Mesothelial cell of epicardium (in vitro differentiated cells): Measurements from ENCODE around the gene CES2. TPM values are rescaled to one million over a fixed set of nuclear protein-coding genes. Genes with fewer than 3 reads are reported as not detected.

Experiments used
- DNase-seq, 2 experiments: peaks; one replicate each; pipeline ENCODE4 v3.0.0; 2021; ENCODE audit warnings: low spot score in 2 of 2; ENCODE audit not compliant: unreplicated experiment in 2 of 2
- H3K27ac Mint-ChIP-seq: 2 replicates; pipeline ENCODE4 v1.8.0; 2021; ENCODE audit warnings: mixed read lengths
- H3K27me3 Mint-ChIP-seq: 2 replicates; pipeline ENCODE4 v1.8.0; 2021; ENCODE audit warnings: low read depth, mixed read lengths
- H3K36me3 Mint-ChIP-seq: 2 replicates; pipeline ENCODE4 v1.8.0; 2021; ENCODE audit warnings: mixed read lengths
- H3K4me1 Mint-ChIP-seq: 2 replicates; pipeline ENCODE4 v1.8.0; 2021; ENCODE audit warnings: mixed read lengths
- H3K4me3 Mint-ChIP-seq: 2 replicates; pipeline ENCODE4 v1.8.0; 2021; ENCODE audit warnings: mild to moderate bottlenecking, moderate library complexity, mixed read lengths
- H3K9me3 Mint-ChIP-seq: 2 replicates; pipeline ENCODE4 v1.8.0; 2021; ENCODE audit warnings: mixed read lengths
- total RNA-seq: library from RNA; stranded (reverse); gene quantifications from 3 replicates; pipeline ENCODE4 v1.2.1, GENCODE V29; 2021
- TF ChIP-seq, protein P1 (sequence below): fragments of 200-600 bp; sonication (generic); IDR thresholded peaks from one replicate; pipeline ENCODE4 v1.5.0; 2021; ENCODE audit warnings: antibody characterized with exemption; ENCODE audit not compliant: unreplicated experiment

Gene CES2, protein sequence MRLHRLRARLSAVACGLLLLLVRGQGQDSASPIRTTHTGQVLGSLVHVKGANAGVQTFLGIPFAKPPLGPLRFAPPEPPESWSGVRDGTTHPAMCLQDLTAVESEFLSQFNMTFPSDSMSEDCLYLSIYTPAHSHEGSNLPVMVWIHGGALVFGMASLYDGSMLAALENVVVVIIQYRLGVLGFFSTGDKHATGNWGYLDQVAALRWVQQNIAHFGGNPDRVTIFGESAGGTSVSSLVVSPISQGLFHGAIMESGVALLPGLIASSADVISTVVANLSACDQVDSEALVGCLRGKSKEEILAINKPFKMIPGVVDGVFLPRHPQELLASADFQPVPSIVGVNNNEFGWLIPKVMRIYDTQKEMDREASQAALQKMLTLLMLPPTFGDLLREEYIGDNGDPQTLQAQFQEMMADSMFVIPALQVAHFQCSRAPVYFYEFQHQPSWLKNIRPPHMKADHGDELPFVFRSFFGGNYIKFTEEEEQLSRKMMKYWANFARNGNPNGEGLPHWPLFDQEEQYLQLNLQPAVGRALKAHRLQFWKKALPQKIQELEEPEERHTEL
- total RNA-seq = 52.0 to 53.4 TPM (median 52.5 TPM) in 3 replicates

DNA sequence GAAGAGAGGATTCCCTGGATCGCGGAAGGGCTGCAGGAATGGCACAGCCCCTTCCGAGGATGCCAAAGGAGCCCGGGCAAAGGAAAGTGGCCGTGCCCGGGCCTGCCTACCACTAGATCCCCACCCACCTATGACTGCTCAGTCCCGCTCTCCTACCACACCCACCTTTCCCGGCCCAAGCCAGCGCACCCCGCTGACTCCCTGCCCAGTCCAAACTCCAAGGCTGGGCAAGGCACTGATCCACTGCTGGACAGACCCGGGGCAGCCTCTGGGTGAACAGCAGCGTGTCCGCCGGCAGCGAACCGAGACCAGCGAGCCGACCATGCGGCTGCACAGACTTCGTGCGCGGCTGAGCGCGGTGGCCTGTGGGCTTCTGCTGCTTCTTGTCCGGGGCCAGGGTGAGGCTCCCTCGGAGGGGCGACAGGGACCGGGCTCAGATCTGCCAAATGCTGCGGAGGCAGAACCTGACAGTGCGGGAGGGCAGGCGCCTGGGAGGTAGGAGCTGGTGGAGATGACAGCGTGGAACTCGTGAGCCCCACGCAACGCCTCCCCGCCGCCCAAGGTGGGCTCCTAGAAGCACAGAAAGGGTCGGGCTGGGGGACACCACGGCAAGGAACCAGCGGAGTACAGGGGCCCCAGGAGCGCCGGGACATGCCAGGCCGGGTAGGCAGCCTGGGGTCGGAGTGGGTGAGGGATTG lies at the start of gene CES2:
Gene CES2, plus strand, starts transcription at position 203 of the 698 bp plus-strand sequence. Its CDS starts 120 bp downstream, at position 323.
- peaks cover 42% of the 10 kb centered on the region for H3K4me1 Mint-ChIP-seq
- H3K4me3 Mint-ChIP-seq = peak within 1 kb of the TSS; percentile 99
- no peaks in the 10 kb centered on the region for H3K9me3 Mint-ChIP-seq
- TF ChIP-seq, protein P1, sequence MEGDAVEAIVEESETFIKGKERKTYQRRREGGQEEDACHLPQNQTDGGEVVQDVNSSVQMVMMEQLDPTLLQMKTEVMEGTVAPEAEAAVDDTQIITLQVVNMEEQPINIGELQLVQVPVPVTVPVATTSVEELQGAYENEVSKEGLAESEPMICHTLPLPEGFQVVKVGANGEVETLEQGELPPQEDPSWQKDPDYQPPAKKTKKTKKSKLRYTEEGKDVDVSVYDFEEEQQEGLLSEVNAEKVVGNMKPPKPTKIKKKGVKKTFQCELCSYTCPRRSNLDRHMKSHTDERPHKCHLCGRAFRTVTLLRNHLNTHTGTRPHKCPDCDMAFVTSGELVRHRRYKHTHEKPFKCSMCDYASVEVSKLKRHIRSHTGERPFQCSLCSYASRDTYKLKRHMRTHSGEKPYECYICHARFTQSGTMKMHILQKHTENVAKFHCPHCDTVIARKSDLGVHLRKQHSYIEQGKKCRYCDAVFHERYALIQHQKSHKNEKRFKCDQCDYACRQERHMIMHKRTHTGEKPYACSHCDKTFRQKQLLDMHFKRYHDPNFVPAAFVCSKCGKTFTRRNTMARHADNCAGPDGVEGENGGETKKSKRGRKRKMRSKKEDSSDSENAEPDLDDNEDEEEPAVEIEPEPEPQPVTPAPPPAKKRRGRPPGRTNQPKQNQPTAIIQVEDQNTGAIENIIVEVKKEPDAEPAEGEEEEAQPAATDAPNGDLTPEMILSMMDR = no peak
- H3K27me3 Mint-ChIP-seq = no peaks in the 10 kb centered on the region
- H3K27ac Mint-ChIP-seq = peak within 1 kb of the TSS; percentile 97
- H3K36me3 Mint-ChIP-seq = peaks cover 10% of the 10 kb centered on the region
- no peak for DNase-seq

DNA sequence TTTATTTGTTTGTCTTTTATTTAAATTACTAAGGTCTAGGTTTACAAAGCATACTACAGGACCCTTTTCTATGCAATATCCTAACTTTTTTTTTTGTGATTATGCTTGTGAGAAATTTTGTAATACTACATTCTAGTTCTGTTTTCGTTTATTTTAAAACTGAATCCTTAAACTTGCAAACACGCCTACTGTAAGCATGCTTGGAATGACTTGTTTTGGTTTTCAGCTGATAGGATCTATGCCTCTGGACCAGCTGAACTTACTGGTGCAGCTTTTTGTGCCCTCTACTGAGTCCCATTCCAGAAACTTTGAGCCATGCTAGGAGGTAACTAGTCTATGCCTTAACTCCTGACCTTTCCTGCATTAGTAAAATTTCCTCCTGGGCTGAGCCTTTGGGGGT lies 49.0 kb upstream of the CES2 start:
- Mint-ChIP-seq H3K36me3 (peaks cover 12% of the 10 kb centered on the region), H3K4me3 (no peak overlapping the region), H3K27me3 (no peaks in the 10 kb centered on the region), H3K27ac (peak overlapping the region; percentile 51), H3K4me1 (peaks cover 36% of the 10 kb centered on the region), H3K9me3 (no peaks in the 10 kb centered on the region)
- TF ChIP-seq, protein P1 = no peak
- no peak for DNase-seq

DNA sequence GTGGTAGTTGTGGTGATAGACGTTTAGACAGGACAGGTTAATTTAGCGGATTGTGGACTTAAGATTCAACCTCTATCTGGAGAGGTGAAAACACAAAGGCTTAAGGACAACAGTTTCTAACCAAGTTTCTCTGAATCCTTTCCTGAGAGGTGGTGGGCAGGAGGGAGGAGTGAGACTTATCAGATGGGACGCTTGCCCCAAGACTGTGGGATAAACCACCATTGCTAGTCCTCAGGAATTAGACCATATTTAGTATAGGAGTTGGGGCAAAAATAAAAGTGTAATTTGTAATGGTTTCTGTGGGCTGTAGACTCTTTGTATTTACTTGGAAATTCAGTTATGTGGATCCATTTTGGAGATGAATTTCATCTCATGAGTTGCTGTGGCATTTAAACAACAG lies 48.4 kb upstream of the CES2 start:
- H3K27me3 Mint-ChIP-seq = no peaks in the 10 kb centered on the region
- TF ChIP-seq, protein P1 = no peak
- no peak overlapping the region for H3K4me3 Mint-ChIP-seq
- peaks cover 35% of the 10 kb centered on the region for H3K4me1 Mint-ChIP-seq
- peak overlapping the region; percentile 51 for H3K27ac Mint-ChIP-seq
- no peaks in the 10 kb centered on the region for H3K9me3 Mint-ChIP-seq
- peaks cover 12% of the 10 kb centered on the region for H3K36me3 Mint-ChIP-seq
- no peak for DNase-seq

DNA sequence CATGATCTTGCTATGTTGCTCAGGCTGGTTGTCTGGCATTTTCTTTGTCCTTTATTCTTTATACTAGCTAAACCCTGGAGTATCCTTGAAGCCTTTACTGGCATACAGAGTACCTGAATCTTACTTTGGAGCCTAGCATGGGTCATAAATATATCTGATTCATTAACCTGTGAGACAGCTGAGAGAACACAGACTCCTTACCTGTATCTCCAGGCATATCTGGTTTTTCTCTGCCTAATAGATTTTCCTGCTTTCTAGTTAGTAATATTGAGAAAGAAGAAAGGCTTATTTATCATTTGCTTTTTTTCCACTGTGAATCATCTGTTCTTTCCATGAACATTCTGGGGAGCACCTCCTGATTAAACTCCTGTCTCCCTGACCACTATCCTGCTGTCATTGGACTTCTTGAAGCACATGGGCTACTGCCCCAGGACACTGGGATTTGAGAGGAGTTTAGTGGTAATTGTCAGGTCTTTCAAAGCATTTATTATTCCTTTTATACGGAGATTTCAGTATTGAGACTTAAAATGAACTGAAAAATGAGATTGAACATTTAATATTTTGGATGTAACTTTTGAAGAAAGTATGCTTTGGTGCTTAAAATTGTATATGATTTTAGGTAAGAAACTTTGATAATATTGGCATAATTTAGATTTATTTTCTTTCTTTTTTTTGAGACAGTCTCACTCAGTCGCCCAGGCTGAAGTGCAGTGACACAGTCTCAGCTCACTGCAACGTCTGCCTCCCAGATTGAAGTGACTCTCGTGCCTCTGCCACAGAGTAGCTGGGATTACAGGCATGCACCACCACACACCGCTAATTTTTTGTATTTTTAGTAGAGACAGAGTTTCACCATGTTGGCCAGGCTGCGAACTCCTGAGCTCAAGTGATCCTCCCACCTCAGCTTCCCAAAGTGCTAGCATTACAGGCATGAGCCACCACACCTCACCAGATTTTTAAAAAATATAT lies 46.4 kb upstream of the CES2 start:
- H3K9me3 Mint-ChIP-seq = no peaks in the 10 kb centered on the region
- H3K36me3 Mint-ChIP-seq = peaks cover 12% of the 10 kb centered on the region
- peak overlapping the region; percentile 72 for H3K27ac Mint-ChIP-seq
- peaks cover 34% of the 10 kb centered on the region for H3K4me1 Mint-ChIP-seq
- H3K27me3 Mint-ChIP-seq = no peaks in the 10 kb centered on the region
- no peak overlapping the region for H3K4me3 Mint-ChIP-seq
- DNase-seq = no peak
- TF ChIP-seq, protein P1 = no peak

DNA sequence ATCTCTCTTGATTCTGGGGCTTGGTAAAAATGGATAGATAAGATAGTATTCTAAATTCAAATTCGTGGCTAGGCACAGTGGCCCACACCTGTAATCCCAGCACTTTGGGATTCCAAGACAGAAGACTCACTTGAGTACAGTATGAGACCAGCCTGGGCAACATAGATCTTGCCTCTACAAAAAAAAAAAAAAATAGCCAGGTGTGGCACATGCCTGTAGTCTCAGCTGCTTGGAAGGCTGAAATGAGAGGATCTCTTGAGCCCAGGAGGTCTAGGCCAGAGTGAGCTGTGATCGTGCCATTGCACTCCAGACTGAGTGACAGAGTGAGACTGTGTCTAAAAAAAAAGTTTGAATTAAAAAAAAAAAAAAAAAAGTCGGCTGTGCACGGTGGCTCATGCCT lies 45.7 kb upstream of the CES2 start:
- Mint-ChIP-seq H3K36me3 (peaks cover 7% of the 10 kb centered on the region), H3K27ac (peak overlapping the region; percentile 25)

More for the DNA sequence above, 45.7 kb upstream of the CES2 start:
- no peaks in the 10 kb centered on the region for H3K9me3 Mint-ChIP-seq
- TF ChIP-seq, protein P1 = no peak
- H3K27me3 Mint-ChIP-seq = no peaks in the 10 kb centered on the region
- no peak for DNase-seq
- H3K4me3 Mint-ChIP-seq = no peak overlapping the region
- H3K4me1 Mint-ChIP-seq = peaks cover 34% of the 10 kb centered on the region
